ENCODE measurements around the gene FOXP2.

GRCh38 chr7:114488696-114489095, 74.1 kb downstream of the FOXP2 start:
- TF ChIP-seq CTCF (IDR thresholded peaks at IDR 0.05; ENCODE audit: low read depth, low read length) (no peak), EZH2phosphoT487 (IDR thresholded peaks at IDR 0.05; ENCODE audit: low read depth) (no peak)
